HG02884 (cell line): Measurements from ENCODE around the gene PCSK5.

ENCODE experiments used
- ATAC-seq: cut with Tn5 transposase; IDR thresholded peaks from one replicate; pipeline ENCODE4 v1.9.1; 2021; ENCODE audit warnings: mild to moderate bottlenecking, moderate library complexity; ENCODE audit not compliant: unreplicated experiment

Gene PCSK5

DNA sequence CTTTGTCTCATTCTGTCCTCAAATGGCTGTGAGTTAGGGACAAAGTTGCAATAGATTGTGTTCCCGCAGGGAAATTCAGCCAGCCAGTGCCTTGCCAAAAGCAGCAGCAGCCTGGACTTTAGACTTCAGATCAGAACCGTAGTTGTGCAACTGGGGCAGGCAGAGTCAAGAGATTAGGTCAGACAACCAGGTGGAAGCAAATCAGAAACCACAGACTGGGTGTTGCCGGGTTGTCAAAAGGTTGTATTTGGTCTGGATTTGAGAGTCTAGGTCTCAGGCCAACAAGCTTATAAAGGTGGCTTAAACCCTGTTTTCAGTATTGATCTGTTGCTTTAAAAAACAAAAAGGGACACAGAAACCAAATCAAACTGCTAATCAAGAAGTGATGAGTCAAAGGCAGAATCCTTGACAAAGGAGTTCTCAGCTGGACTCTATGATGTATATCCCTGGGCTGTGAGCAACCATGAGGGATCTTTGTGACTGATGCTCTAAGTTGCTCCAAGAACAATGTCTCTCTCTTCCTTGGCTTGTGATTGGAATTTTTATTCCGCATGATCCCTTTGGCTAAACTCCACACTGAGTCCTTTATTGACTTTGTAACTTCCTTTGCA is 482.8 kb downstream of the PCSK5 start:
- peak; percentile 36 for ATAC-seq

GRCh38 chr9:76373784-76374474 is 483.5 kb downstream of the PCSK5 start:
- no peak for ATAC-seq

DNA sequence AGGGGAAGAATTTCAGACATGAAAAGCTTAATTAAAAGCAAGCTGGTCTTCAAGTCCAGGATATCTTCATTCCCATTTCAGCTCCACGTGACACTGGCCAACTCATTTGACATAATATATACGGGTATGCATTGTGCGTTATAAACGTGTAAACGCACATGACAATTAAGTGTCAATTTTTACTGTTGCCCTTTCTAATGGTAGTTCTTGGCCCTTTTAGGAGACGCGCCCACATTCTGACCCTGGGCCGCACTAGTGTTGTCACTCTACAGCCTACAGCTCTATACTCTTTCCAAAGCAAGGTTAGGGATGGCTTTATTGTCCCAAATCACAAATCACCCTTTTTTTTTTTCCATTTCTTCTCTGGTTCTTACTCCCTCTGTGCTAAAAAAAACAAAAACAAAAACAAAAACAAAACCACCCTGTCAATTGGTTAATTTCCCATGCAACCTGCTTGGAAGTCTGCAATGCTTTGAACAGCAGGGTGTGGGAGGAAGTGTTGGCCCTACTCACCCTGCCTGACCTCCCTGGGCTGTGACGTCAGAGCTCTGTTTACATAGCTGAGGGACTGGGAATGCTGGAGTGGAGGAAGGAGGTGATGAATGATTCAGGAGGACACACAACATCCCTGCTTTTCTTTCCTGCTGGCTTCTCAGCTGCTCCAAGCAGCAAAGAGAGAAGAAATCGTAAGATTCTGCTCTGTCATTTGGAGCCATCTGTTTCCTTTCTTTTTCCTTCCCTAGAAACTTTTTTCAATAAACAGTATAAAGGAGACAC is 484.5 kb downstream of the PCSK5 start:
- no peak for ATAC-seq

- no peak for ATAC-seq
These were observed 487.3 kb downstream of the PCSK5 start for GRCh38 chr9:76377791-76378190.

GRCh38 chr9:76378367-76379073 is 488.0 kb downstream of the PCSK5 start:
- ATAC-seq = no peak

DNA sequence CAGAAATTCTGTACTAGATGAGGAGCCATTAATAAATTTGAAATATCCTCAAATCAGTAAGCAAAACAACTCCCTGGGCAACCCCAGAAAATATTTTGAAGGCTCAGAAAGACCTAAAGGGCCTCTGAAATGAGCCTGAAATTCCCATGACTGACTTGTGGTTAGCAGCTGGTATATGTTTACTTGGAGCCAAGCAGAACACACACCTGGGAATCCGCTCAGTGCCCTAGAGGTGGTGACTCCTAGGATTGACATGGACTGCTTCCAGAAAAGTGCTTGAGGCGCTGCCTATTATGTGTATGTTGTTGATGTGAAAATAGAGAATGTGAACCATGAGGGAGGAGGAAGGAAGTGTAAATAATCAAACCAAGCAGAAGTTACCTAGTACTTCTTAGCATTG is 489.0 kb downstream of the PCSK5 start:
- no peak for ATAC-seq

GRCh38 chr9:76390656-76391055 is 500.2 kb downstream of the PCSK5 start:
- ATAC-seq = no peak

- ATAC-seq = peak; percentile 57
These were observed 503.9 kb downstream of the PCSK5 start, which contains the start of gene RFK for GRCh38 chr9:76394195-76394959. Gene RFK (minus strand): TSS chr9:76394426. CDS start chr9:76394171, 255 bp downstream.

DNA sequence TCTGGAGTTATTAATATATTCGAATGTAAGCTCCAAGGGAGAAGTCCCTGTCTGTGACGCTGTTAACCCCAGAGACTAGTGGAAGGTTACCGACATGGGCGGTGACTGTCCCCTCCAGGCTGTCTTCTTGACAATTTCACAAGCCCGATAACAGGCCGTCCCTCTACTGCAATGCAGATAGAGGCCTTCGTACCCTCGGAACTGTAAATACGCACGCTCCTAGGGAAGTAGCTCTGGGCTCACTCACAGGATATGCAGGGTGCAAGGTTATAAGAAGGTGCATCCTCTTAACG is 504.4 kb downstream of the PCSK5 start:
- peak; percentile 50 for ATAC-seq

DNA sequence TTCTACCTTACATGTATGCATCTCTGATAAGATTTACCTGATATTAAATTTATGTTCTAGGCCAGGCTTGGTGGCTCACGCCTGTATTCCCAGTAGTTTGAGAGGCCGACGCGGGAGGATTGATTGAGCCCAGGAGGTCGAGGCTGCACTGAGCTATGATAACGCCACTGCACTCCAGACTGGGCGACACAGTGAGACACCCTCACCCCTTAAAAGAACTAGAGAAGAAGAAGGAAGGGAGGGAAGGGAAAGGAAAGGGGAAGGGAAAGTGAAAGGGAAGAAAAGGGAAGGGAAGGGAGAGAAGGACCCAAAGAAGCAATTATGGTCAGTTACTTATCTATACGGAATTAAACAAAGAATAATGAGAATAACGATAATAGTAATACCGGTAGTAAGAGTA is 504.9 kb downstream of the PCSK5 start:
- no peak for ATAC-seq

DNA sequence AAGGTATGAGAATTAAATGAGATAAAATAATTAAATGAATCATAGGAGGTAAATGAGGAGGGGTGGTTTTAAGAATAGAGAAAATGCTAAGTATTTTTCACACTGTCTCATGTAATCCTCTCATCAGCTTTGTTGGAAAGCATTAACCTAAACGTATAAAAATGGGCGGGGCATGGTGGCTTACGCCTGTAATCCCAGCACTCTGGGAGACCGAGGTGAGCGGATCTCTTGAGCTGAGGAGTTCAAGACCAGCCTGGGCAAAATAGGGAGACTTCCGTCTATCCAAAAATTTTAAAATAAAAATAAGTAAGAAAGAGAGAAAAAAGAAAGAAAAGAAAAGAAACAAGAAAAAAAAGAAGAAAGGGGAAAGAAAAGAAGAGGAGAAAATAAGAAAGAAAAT is 505.7 kb downstream of the PCSK5 start:
- no peak for ATAC-seq

DNA sequence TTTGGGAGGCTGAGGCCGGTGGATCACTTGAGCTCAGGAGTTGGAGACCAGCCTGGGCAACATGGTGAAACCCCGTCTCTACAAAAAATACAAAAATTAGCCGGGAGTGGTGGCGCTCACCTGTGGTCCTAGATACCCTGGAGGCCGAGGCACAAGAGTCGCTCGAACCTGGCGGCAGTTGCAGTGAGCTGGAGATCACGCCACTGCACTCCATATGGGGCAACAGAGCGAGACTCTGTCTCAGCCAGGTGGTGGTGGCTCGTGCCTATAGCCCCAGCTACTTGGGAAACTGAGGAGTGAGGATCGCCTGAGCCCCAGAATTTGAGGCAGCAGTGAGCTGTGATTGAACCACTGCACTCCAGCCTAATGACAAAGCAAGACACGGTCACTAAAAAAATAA is 506.1 kb downstream of the PCSK5 start:
- ATAC-seq = no peak

GRCh38 chr9:76399856-76400255 is 509.4 kb downstream of the PCSK5 start:
- no peak for ATAC-seq

- no peak for ATAC-seq
These were observed 510.1 kb downstream of the PCSK5 start for GRCh38 chr9:76400534-76401096.

GRCh38 chr9:76401176-76401575 is 510.7 kb downstream of the PCSK5 start:
- ATAC-seq = no peak

DNA sequence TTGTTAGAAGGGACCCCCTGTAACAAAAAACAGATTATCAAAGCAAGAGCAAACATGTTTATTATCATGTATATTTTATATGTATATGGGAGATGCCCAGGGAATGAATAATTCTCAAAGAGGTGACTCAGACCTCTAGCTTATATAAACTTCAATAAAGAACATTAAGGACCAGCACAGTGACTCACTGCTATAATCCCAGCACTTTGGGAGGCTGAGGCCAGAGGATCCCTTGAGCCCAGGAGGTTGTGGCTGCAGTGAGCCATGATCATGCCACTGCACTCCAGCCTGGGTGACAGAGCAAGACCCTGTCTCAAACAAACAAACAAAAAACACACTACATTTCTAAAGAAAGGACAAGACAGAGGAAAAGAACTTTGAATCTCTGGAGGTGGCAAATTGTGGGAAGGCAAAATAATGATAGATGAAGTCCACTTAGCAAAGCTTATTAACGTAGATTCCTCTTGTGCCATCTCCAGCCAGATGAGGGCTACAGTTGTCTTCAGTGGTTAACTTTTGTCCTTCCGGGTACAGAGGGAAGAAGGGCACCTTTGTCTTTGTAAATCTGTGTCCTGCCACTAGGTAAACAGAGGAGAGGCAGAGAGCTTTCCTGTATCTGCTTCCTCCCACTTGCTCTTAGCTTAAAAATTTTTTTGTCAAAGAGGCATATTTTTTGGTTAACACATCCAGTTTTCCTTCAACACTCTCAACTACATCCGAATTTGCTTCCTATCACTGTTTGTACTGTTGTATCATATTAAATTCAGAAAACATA is 511.3 kb downstream of the PCSK5 start:
- ATAC-seq = no peak

- peak; percentile 88 for ATAC-seq
These were observed 512.9 kb downstream of the PCSK5 start for GRCh38 chr9:76403352-76403751.

GRCh38 chr9:76404401-76404800 is 513.9 kb downstream of the PCSK5 start:
- ATAC-seq = no peak

- no peak for ATAC-seq
These were observed 514.9 kb downstream of the PCSK5 start for GRCh38 chr9:76405340-76405739.

GRCh38 chr9:76405868-76406267 is 515.4 kb downstream of the PCSK5 start:
- no peak for ATAC-seq
